K562 (cell line): ENCODE data around the gene TMPO. TPM values are rescaled to one million over a fixed set of nuclear protein-coding genes. Genes with fewer than 3 reads are reported as not detected.
A peak's percentile ranks its signal among the peaks of the same experiment; 100 is the strongest.

Experiments used
- AFF1 ChIP-seq, 2 experiments: fragments of 450-650 bp; IDR thresholded peaks; 2 replicates each; pipeline ENCODE4 v1.6.1; 2018; ENCODE audit warnings: mild to moderate bottlenecking in 2 of 2, low read depth in 1 of 2; ENCODE audit not compliant: partially characterized antibody in 2 of 2
- EGR1 ChIP-seq: fragments of 450-650 bp; conservative IDR thresholded peaks from 2 replicates; pipeline ENCODE4 v1.6.1; 2017; ENCODE audit warnings: mild to moderate bottlenecking
- ESRRB ChIP-seq: fragments of 250-450 bp; sonication (Bioruptor Pico); IDR thresholded peaks from 2 replicates; pipeline ENCODE4 v1.5.0; 2020; ENCODE audit warnings: mild to moderate bottlenecking, moderate library complexity, borderline replicate concordance
- HMG20B ChIP-seq: fragments of 250-450 bp; sonication (Bioruptor Pico); IDR thresholded peaks from 2 replicates; pipeline ENCODE4 v1.5.0; 2021; ENCODE audit warnings: mild to moderate bottlenecking
- JUND ChIP-seq, 2 experiments: IDR thresholded peaks; 2 replicates in 1 of 2; 3 replicates in 1 of 2; pipeline ENCODE4 v1.6.1; 2011; ENCODE audit warnings: borderline replicate concordance in 2 of 2, low read depth in 2 of 2, low read length in 2 of 2, improper control_type of control experiment in 1 of 2, missing biosample characterization in 1 of 2, missing genetic modification characterization in 1 of 2, missing genetic modification reagents in 1 of 2
- MCM3 ChIP-seq: fragments of 450-650 bp; IDR thresholded peaks from 2 replicates; pipeline ENCODE4 v1.6.1; 2016
- MEF2A ChIP-seq: IDR thresholded peaks from 2 replicates; pipeline ENCODE4 v1.6.1; 2011; ENCODE audit warnings: low read depth, mild to moderate bottlenecking, low read length, moderate library complexity; ENCODE audit not compliant: control insufficient read depth
- NBN ChIP-seq: fragments of 450-650 bp; IDR thresholded peaks from 2 replicates; pipeline ENCODE4 v1.6.1; 2016; ENCODE audit warnings: low read depth, mild to moderate bottlenecking
- RFX1 ChIP-seq: fragments of 450-650 bp; IDR thresholded peaks from 2 replicates; pipeline ENCODE4 v1.6.1; 2016; ENCODE audit warnings: mild to moderate bottlenecking, moderate library complexity
- TAL1 ChIP-seq: fragments of 450-650 bp; IDR thresholded peaks from 2 replicates; pipeline ENCODE4 v1.6.1; 2016; ENCODE audit warnings: mild to moderate bottlenecking
- TFAM ChIP-seq: fragments of 250-450 bp; sonication (Bioruptor Pico); conservative IDR thresholded peaks from 2 replicates; pipeline ENCODE4 v1.5.0; 2021; ENCODE audit warnings: mild to moderate bottlenecking, moderate library complexity
- ZBTB40 ChIP-seq, 2 experiments: fragments of 450-650 bp in 1 of 2; sonication (generic) in 1 of 2; formaldehyde crosslinking in 1 of 2; IDR thresholded peaks; 2 replicates each; pipeline versions ENCODE4 v1.7.1 to v1.9.0; 2016 to 2022; ENCODE audit warnings: inconsistent platforms in 1 of 2, mild to moderate bottlenecking in 1 of 2, missing genetic modification reagents in 1 of 2
- ZNF124 ChIP-seq: sonication (generic); formaldehyde crosslinking; IDR thresholded peaks from 2 replicates; pipeline ENCODE4 v1.8.1; 2022; ENCODE audit warnings: missing genetic modification reagents
- ZNF133 ChIP-seq: fragments of 250-450 bp; sonication (Bioruptor Pico); IDR thresholded peaks from 2 replicates; pipeline ENCODE4 v1.4.0; 2020; ENCODE audit warnings: mild to moderate bottlenecking
- ZNF253 ChIP-seq: fragments of 250-450 bp; sonication (Bioruptor Pico); conservative IDR thresholded peaks from 2 replicates; pipeline ENCODE4 v1.6.1; 2021; ENCODE audit warnings: mild to moderate bottlenecking
- polyA plus RNA-seq, 8 experiments: library from polyadenylated mRNA; depleted of rRNA in 4 of 8; stranded (reverse) in 5 of 8; unstranded in 3 of 8; fragments of >200 nt; fragmentation: Nextera tagmentation in 2 of 8; fragmentation: Illumina TruSeq in 1 of 8; extraction: Ambion mirVana in 2 of 8; extraction: Trizol in 1 of 8; gene quantifications; 2 replicates each; pipeline versions ENCODE4 v1.2.1 to v1.2.3, GENCODE V29; 2011 to 2014; ENCODE audit warnings: inconsistent platforms in 1 of 8, missing spikeins in 1 of 8
- total RNA-seq, 7 experiments: library from RNA; depleted of rRNA in 6 of 7; stranded (reverse); fragments of >200 nt in 6 of 7; fragmentation: Illumina TruSeq in 2 of 7; extraction: Trizol in 2 of 7; gene quantifications; 2 replicates each; pipeline versions ENCODE4 v1.2.1 to v1.2.3, GENCODE V29; 2011 to 2021; ENCODE audit warnings: low replicate concordance in 1 of 7

Gene TMPO
- total and polyA plus RNA-seq, 9 of the 15 experiments (the other 6 are each of a cell fraction or from before 2014, with no cell fraction given): 62.1 to 263 (median 182) TPM

GRCh38 chr12:98594050-98594835, 78.9 kb downstream of the TMPO start (continued):
- TF ChIP-seq HMG20B (no peak), ZBTB40 (IDR thresholded peaks at IDR 0.05) (peak; percentile 45; the same call in 1 of the 2 replicates), ZBTB40 (CRISPR knock-in tag; IDR thresholded peaks at IDR 0.05) (no peak), RFX1 (no peak), TFAM (CRISPR knock-in tag) (no peak), TAL1 (no peak), EGR1 (no peak), MCM3 (no peak), ZNF124 (CRISPR knock-in tag) (peak; percentile 62; the same call in 1 of the 2 replicates), ZNF133 (CRISPR knock-in tag) (no peak), MEF2A (no peak), JUND (IDR thresholded peaks at IDR 0.05; ENCODE audit: borderline replicate concordance, low read depth, low read length) (no peak), JUND (tag; IDR thresholded peaks at IDR 0.05; ENCODE audit: borderline replicate concordance, low read depth, low read length) (no peak), ZNF253 (CRISPR knock-in tag) (no peak), AFF1 (IDR thresholded peaks at IDR 0.05; ENCODE audit: low read depth in 1 of 2, partially characterized antibody in 2 of 2) (no peak), ESRRB (CRISPR knock-in tag) (no peak), NBN (no peak)
